BJ (cell line): ENCODE results near the gene PLXDC1. TPM values are rescaled to one million over a fixed set of nuclear protein-coding genes. Genes with fewer than 3 reads are reported as not detected.
A peak's percentile ranks its signal among the peaks of the same experiment; 100 is the strongest.

Source experiments
- CTCF ChIA-PET: fragments of 350-600 bp; formaldehyde crosslinking; extraction: SDS; loops from one replicate; lab custom pipeline; 2021; ENCODE audit warnings: antibody characterized with exemption, inconsistent platforms; lab: Yijun Ruan, JAX
- POLR2A ChIA-PET: fragments of 300-600 bp; sonication (Branson Sonifier 250); formaldehyde crosslinking; extraction: SDS; loops from one replicate; lab custom pipeline; 2021; ENCODE audit warnings: antibody characterized with exemption; lab: Charles Lee
- DNase-seq: peaks from one replicate; pipeline ENCODE4 v3.0.0-alpha.2; 2011; ENCODE audit warnings: low read depth
- H3K27me3 ChIP-seq: 2 replicates; pipeline ENCODE4 v1.6.0; 2011; ENCODE audit warnings: low read length; ENCODE audit not compliant: control insufficient read depth, insufficient read depth
- H3K36me3 ChIP-seq: 2 replicates; pipeline ENCODE4 v1.5.1; 2011; ENCODE audit warnings: low read length; ENCODE audit not compliant: control insufficient read depth, insufficient read depth
- H3K4me3 ChIP-seq: 2 replicates; pipeline ENCODE4 v1.5.1; 2011; ENCODE audit warnings: low read depth, mild to moderate bottlenecking, control low read depth, low read length
- CTCF ChIP-seq: IDR thresholded peaks from 2 replicates; pipeline ENCODE4 v1.5.1; 2011; ENCODE audit warnings: low read depth, mild to moderate bottlenecking, control low read depth, inconsistent platforms, low read length, moderate library complexity; ENCODE audit not compliant: insufficient read depth
- polyA plus RNA-seq: library from polyadenylated mRNA; depleted of rRNA; stranded (reverse); fragments of >200 nt; gene quantifications from 2 replicates; pipeline ENCODE4 v1.2.3, GENCODE V29; 2011

PLXDC1 gene
- polyA plus RNA-seq, 1 experiment: 5.0 TPM

GRCh38 chr17:39161962-39162361 lies 10.5 kb upstream of the PLXDC1 start:
- ChIA-PET POLR2A (no interaction called here), CTCF (interaction anchor here (0.5 to 2.4 kb wide), 2 partner anchors 12 to 81 kb away, joined by 5 to 12 read pairs; no protein-coding TSS in a partner anchor)
- no peak overlapping the region for H3K4me3 ChIP-seq
- no peak for DNase-seq
- no peaks in the 10 kb centered on the region for H3K36me3 ChIP-seq
- peaks cover 23% of the 10 kb centered on the region for H3K27me3 ChIP-seq
- TF ChIP-seq CTCF: no peak

- CTCF ChIA-PET: interaction anchor here (0.6 to 1.1 kb wide), 3 partner anchors 16 to 431 kb away, joined by 3 to 5 read pairs (median 4); no protein-coding TSS in a partner anchor
- POLR2A ChIA-PET: interaction anchor here (0.6 kb wide), 1 partner anchor 233 kb away, joined by 12 read pairs; the partner anchor contains the start of gene LASP1NB
Observed at GRCh38 chr17:39158623-39159022, 7.2 kb upstream of the PLXDC1 start.

GRCh38 chr17:39156491-39156890 lies 5.1 kb upstream of the PLXDC1 start:
- Histone ChIP-seq H3K4me3 (no peak overlapping the region), H3K27me3 (peaks cover 4% of the 10 kb centered on the region), H3K36me3 (no peaks in the 10 kb centered on the region)
- TF ChIP-seq CTCF: no peak
- ChIA-PET POLR2A (interaction anchor here (0.7 kb wide), 1 partner anchor 388 kb away, joined by 3 read pairs; no protein-coding TSS in a partner anchor), CTCF (interaction anchor here (0.6 to 6.2 kb wide), 4 partner anchors 8 to 173 kb away, joined by 3 to 66 read pairs (median 3); partner anchors contain the start of gene ARL5C)
- no peak for DNase-seq

More at GRCh38 chr17:39158623-39159022, 7.2 kb upstream of the PLXDC1 start:
- H3K4me3 ChIP-seq: no peak overlapping the region
- peaks cover 4% of the 10 kb centered on the region for H3K27me3 ChIP-seq
- H3K36me3 ChIP-seq: no peaks in the 10 kb centered on the region
- TF ChIP-seq CTCF: no peak
- no peak for DNase-seq

- ChIA-PET POLR2A (no interaction called here), CTCF (interaction anchor here (6.2 kb wide), 1 partner anchor 9 kb away, joined by 66 read pairs; the partner anchor contains the start of gene ARL5C)
- TF ChIP-seq CTCF: no peak
Observed at GRCh38 chr17:39155654-39156053, 4.2 kb upstream of the PLXDC1 start.

GRCh38 chr17:39153599-39154051 lies 2.2 kb upstream of the PLXDC1 start:
- no peaks in the 10 kb centered on the region for H3K36me3 ChIP-seq
- POLR2A ChIA-PET: interaction anchor here (1.0 kb wide), 1 partner anchor 9 kb away, joined by 5 read pairs; no protein-coding TSS in a partner anchor
- 0 out of 2 replicates have a peak, but pooled peaks have one; percentile 13 for TF ChIP-seq CTCF

More at GRCh38 chr17:39155654-39156053, 4.2 kb upstream of the PLXDC1 start:
- Histone ChIP-seq H3K4me3 (no peak overlapping the region), H3K36me3 (no peaks in the 10 kb centered on the region), H3K27me3 (peaks cover 6% of the 10 kb centered on the region)
- no peak for DNase-seq

More at GRCh38 chr17:39153599-39154051, 2.2 kb upstream of the PLXDC1 start:
- H3K4me3 ChIP-seq: peak overlapping the region; percentile 96
- CTCF ChIA-PET: interaction anchor here (0.6 to 12.7 kb wide), 50 partner anchors 10 to 477 kb away, joined by 3 to 234 read pairs (median 5); partner anchors contain the start of genes ARL5C, CACNB1, LASP1 and LASP1NB
- peaks cover 9% of the 10 kb centered on the region for H3K27me3 ChIP-seq
- peak; percentile 43 for DNase-seq
